Embryonic facial prominence (tissue), 1 donor: ENCODE data around the gene CHL1.

ENCODE experiments used
- DNase-seq: peaks from one replicate; pipeline ENCODE4 v3.0.0-alpha.2; 2016; ENCODE audit errors: extremely low spot score

CHL1 gene

GRCh38 chr3:396293-396692 is 199.7 kb downstream of the CHL1 start:
- no peak for DNase-seq

DNA sequence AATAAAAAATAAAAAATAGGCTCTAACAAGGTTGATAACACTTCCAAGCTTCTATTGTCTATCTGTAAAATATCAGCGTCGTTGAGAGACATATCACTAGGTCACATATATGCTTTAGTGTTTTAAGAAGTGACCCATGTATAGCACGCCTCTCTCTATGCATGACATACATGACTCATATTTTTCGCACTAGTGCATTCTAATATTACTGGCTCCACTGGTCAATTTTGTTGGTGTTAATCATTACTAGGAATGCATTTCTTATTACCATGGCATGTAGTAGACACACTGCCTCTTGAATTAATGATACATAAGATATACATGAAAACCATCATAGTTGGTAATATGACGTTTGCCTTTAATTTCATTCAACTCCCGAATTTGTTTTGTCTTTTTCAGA is 203.1 kb downstream of the CHL1 start:
- no peak for DNase-seq

DNA sequence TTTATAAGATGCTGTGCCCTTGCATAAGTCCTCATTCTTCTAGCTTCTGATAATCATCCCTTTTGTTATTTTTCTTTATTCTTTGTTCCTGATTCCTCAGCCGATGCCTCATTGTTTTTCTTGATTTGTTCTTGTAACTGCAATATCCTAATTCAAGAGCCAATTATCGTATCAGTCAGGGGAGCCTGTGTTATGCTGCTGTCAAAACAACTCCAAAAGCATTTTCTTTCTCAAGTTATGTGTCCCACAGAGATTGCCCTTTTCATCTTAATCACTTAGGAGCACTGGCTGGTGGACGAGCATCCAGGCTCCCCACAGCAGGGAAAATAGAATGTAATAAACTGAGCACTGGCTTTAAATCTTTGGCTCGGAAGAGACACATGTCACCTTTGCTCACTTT is 207.3 kb downstream of the CHL1 start:
- DNase-seq: no peak

- DNase-seq: no peak
Measured at GRCh38 chr3:409011-409410, 212.4 kb downstream of the CHL1 start.

DNA sequence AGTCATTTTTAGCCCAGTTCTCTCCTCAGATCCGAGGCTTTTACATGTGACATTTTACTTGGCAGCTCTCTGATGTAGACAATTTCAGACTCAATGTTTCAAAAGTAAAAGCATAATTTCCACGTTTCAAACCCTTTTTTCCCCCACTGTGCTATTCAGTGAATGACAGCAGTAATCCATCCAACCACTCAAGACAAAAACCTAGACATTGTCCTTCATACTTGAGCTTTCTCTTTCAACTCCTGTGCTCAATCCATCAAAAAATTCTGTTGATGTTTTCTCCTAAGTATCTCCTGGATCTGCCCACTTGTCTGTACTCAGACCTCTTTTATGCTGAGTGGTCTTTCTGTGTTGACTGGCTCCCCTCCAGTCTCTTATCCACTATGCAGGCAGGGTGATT is 214.7 kb downstream of the CHL1 start:
- DNase-seq: no peak

- DNase-seq: no peak
Measured at GRCh38 chr3:414063-414462, 217.5 kb downstream of the CHL1 start.

- no peak for DNase-seq
Measured at GRCh38 chr3:418239-418929, 221.8 kb downstream of the CHL1 start.

GRCh38 chr3:420584-420983 is 224.0 kb downstream of the CHL1 start:
- no peak for DNase-seq

GRCh38 chr3:425079-425478 is 228.5 kb downstream of the CHL1 start:
- no peak for DNase-seq

DNA sequence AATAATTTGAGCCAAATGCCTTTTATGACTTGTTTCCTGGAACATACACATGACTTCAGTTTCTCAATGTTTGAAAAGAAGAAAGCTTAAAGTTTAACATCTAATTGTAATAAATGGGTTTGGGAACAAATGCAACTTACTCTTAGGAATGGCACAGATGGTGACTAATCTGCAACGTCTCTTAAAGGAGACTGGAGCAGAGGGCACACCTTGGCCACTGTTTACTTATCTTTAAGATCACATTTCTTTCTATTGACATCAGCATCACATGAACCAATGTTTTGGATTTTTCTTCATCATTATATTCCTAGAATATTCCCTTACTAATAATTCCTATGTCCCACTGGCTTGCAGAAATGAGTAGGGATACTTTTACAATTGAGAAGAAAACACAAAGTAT is 229.5 kb downstream of the CHL1 start:
- no peak for DNase-seq

DNA sequence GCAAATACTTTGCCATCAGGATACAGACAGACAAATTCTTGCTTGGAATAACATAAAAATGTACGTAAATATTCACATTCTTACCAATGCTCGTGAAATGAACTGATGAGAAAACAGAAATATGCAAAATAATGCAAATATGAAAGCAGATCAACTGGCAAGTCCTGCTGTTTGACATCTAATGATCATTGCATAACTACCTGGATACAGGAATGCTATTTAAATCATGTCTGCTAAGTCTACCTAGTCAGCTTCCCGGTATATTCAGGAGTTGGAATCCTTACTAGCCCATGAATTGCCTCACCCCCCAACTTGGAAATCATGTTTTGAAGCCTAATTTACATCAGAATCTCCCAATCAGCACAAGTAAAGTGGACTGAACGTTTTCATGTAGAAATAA is 230.6 kb downstream of the CHL1 start:
- DNase-seq: no peak

GRCh38 chr3:430186-430585 is 233.6 kb downstream of the CHL1 start:
- no peak for DNase-seq

- DNase-seq: no peak
Measured at GRCh38 chr3:435161-435560, 238.6 kb downstream of the CHL1 start.

GRCh38 chr3:436053-436452 is 239.5 kb downstream of the CHL1 start:
- DNase-seq: no peak

- no peak for DNase-seq
Measured at GRCh38 chr3:440826-441225, 244.3 kb downstream of the CHL1 start.

DNA sequence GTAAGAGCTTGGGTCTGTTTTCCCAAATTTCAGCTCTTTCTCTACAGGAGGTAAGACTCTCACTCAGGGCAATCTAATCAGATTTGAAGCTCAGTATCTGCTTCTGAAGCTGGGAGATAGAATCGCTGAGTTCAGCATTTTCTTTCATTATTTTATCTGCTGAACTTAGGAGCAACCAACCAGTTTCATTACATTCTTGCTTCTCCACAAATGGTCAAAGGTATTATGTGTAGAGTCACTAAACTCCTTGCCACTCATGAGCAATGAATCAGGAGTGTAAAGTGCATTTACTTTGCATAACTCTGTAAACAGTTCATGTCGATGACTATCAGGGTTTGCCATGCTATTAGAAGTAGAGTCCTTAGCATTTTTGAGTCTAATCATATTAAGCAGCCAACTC is 249.4 kb downstream of the CHL1 start:
- no peak for DNase-seq

DNA sequence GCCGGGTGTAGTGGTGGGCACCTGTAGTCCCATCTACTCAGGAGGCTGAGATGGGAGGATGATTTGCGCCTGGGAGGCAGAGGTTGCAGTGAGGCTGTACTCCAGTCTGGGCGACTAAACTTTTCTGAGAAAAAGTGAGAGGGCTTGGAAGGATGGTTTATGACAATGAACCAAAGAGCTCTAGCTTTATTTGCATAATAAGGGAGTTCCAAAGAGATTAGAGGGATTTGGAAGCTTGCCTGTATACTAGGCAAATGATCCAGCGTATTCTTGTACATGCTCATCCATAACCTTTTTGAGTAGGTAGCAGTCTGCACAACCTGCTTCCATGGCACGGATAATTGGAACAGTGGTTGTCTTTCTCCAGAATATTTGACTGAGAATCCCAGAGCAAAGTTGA is 251.1 kb downstream of the CHL1 start:
- no peak for DNase-seq

- DNase-seq: no peak
Measured at GRCh38 chr3:449711-450110, 253.1 kb downstream of the CHL1 start.

- no peak for DNase-seq
Measured at GRCh38 chr3:452221-452620, 255.7 kb downstream of the CHL1 start.

GRCh38 chr3:453106-453505 is 256.5 kb downstream of the CHL1 start:
- DNase-seq: no peak

DNA sequence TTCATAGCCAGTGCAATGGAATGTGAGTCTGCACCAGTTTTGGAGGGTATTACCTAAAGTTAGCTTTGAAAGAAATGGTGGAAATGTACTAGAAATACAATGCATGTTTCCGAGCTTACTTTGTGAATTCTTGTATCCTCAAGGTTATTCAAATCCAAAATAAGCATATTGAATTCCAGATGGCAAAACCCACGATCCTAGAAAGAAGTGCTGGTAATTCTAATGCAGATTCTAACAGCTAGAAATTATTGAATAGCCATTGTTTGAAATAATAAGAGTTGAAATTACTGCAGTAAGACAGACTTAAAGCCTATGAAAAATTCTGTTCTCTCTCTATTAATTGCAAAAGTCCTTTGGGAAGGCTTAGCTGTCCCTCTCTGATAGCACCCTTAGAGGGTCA is 258.4 kb downstream of the CHL1 start:
- no peak for DNase-seq

DNA sequence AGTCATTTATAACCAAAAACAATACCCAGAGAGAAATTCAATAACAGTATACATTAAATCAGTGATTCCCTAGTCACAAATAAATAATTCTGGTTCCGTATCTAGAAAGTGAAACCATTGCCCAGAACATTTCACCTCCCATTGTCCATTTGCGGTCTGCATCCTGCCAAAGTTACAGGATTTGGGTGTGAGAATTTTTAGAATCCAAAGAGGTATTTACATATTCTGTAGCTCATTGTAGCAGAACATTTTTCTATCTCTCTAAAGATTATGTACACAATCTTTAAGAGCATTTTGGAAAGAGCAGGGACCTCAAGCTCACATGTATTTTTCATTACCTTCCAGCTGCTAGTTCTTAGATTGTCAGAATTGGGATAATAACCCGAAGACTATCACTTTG is 261.6 kb downstream of the CHL1 start:
- no peak for DNase-seq

DNA sequence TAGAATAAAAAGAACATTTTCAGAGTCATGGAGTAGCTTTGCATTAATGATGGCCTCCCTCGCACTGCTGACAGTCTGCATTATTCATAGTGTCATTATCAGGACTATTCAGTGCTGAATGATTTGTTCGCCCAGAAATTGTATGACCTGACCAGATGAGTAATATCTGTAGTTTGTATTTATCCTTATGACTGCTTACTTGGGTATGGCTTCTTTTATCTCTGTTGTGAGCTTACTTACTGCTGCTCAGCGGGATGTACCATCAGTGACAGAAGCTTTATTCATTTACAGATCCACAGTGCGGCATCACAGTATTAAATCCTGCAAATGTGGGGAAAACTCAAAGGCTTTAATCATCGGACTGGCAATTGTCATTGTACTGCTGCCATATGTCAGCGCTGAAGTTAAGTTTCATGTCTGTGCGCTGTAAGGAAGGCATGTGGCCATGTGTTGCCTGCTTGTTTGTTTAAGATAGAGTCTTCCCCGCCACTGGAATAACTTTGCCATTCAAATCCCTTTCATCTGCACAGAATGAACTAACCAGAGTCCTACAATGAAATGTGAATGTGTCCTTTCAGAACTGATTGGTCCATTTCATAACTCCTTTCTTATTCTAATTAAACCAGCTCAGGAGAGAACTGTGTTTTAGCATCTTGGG is 262.2 kb downstream of the CHL1 start:
- no peak for DNase-seq
